CD4-positive, alpha-beta memory T cell (primary cell): ENCODE data around the gene PCDH8. TPM values are rescaled to one million over a fixed set of nuclear protein-coding genes. Genes with fewer than 3 reads are reported as not detected.

ENCODE experiments used
- CTCF ChIA-PET: fragments of 350-600 bp; sonication (Branson Sonifier 250); formaldehyde crosslinking; loops from one replicate; lab custom pipeline; 2021; ENCODE audit warnings: inconsistent platforms; ENCODE audit not compliant: partially characterized antibody; lab: Charles Lee
- POLR2A ChIA-PET: fragments of 350-600 bp; sonication (Branson Sonifier 250); formaldehyde crosslinking; loops from one replicate; lab custom pipeline; 2021; ENCODE audit not compliant: partially characterized antibody; lab: Charles Lee
- DNase-seq, 5 donors: peaks; one replicate each; pipeline versions ENCODE4 v3.0.0 to v3.0.0-alpha.2; 2020 to 2022; ENCODE audit warnings: mixed read lengths in 1 of 5
- H3K27ac ChIP-seq: one replicate; pipeline ENCODE4 v1.7.0; 2013; ENCODE audit warnings: low read depth, low read length
- H3K27me3 ChIP-seq: 2 replicates; pipeline ENCODE4 v1.7.0; 2013; ENCODE audit warnings: mild to moderate bottlenecking, low read length, moderate library complexity; ENCODE audit not compliant: insufficient read depth
- H3K36me3 ChIP-seq: 2 replicates; pipeline ENCODE4 v1.7.0; 2013; ENCODE audit warnings: mild to moderate bottlenecking, low read length, moderate library complexity; ENCODE audit not compliant: insufficient read depth
- H3K4me1 ChIP-seq: 2 replicates; pipeline ENCODE4 v1.7.0; 2013; ENCODE audit warnings: mild to moderate bottlenecking, low read length, moderate library complexity; ENCODE audit not compliant: insufficient read depth
- H3K4me3 ChIP-seq, 2 donors: one replicate each; pipeline ENCODE4 v1.7.0; 2013; ENCODE audit warnings: low read length in 2 of 2, mild to moderate bottlenecking in 1 of 2
- H3K9me3 ChIP-seq, 2 donors: one replicate each; pipeline ENCODE4 v1.7.0; 2013; ENCODE audit warnings: low read length in 2 of 2, control low read depth in 1 of 2; ENCODE audit not compliant: control insufficient read depth in 1 of 2
- H3K27ac Mint-ChIP-seq, 7 donors: one replicate each; pipeline ENCODE4 v1.8.0; 2020 to 2021; ENCODE audit warnings: mixed read lengths in 7 of 7, mild to moderate bottlenecking in 6 of 7, inconsistent platforms in 3 of 7, moderate library complexity in 3 of 7
- H3K27me3 Mint-ChIP-seq, 2 donors: one replicate each; pipeline ENCODE4 v1.8.0; 2020 to 2021; ENCODE audit warnings: mixed read lengths in 2 of 2
- H3K36me3 Mint-ChIP-seq, 2 donors: one replicate each; pipeline ENCODE4 v1.8.0; 2020 to 2021; ENCODE audit warnings: mixed read lengths in 2 of 2, inconsistent platforms in 1 of 2, mild to moderate bottlenecking in 1 of 2
- H3K4me1 Mint-ChIP-seq, 4 donors: one replicate each; pipeline ENCODE4 v1.8.0; 2020 to 2021; ENCODE audit warnings: mixed read lengths in 4 of 4, mild to moderate bottlenecking in 1 of 4
- H3K4me3 Mint-ChIP-seq, 8 donors: one replicate each; pipeline ENCODE4 v1.8.0; 2020 to 2021; ENCODE audit warnings: mixed read lengths in 8 of 8, mild to moderate bottlenecking in 7 of 8, moderate library complexity in 6 of 8, inconsistent platforms in 3 of 8
- H3K9me3 Mint-ChIP-seq, 8 donors: one replicate each; pipeline ENCODE4 v1.8.0; 2020 to 2021; ENCODE audit warnings: mixed read lengths in 8 of 8, mild to moderate bottlenecking in 5 of 8, inconsistent platforms in 3 of 8, moderate library complexity in 1 of 8
- intact Hi-C: fragments of 100-400 bp; cut with micrococcal nuclease; formaldehyde crosslinking; loops from one replicate; pipeline ENCODE4 v1.15.1; 2023
- polyA plus RNA-seq, 2 donors: library from polyadenylated mRNA; unstranded; fragments of 300-500 nt; fragmentation: Illumina TruSeq; gene quantifications; one replicate each; pipeline ENCODE4 v1.2.3, GENCODE V29; 2021
- total RNA-seq, 2 experiments: library from RNA; stranded (reverse); gene quantifications; one replicate each; pipeline ENCODE4 v1.2.3, GENCODE V29; 2021

The PCDH8 gene
- total and polyA plus RNA-seq, 4 experiments from 2014 or later, result not detected

DNA sequence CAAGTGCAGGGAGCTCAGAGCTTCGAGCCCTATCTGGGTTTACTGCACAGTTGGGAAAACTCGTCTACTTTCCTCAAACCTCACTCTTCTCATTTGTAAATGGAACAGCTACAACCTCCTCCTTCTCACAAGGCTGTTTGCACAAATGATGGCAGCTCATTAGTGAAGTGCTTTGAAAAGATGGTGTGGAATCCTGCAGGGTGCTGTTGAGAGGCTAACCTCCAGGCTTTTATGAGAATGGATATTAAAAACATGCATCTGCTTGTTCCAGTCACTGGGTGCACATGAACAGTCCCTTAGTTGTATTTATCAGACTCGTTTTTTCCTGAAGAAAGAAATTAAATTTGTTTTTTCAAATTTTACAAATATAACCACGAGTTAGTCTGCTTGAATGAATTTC lies 36.6 kb downstream of the PCDH8 start:
- CTCF ChIA-PET, result interaction anchor here (1.0 kb wide), 1 partner anchor 17 kb away, joined by 3 read pairs; no protein-coding TSS in a partner anchor
- POLR2A ChIA-PET, result no interaction called here
- Histone ChIP-seq H3K27ac (no peak overlapping the region), H3K4me1 (no peaks in the 10 kb centered on the region), H3K9me3 (no peaks in the 10 kb centered on the region), H3K36me3 (no peaks in the 10 kb centered on the region), H3K27me3 (no peaks in the 10 kb centered on the region), H3K4me3 (no peak overlapping the region)
- Mint-ChIP-seq H3K27ac (no peak overlapping the region), H3K9me3 (no peaks in the 10 kb centered on the region), H3K27me3 (peaks cover 6 to 10% of the 10 kb centered on the region in 2 donors), H3K36me3 (no peaks in the 10 kb centered on the region), H3K4me1 (peaks cover 0 to 4% (median 0%) of the 10 kb centered on the region in 4 donors), H3K4me3 (no peak overlapping the region)
- no peak for DNase-seq
- intact Hi-C loops, result no loop called here

DNA sequence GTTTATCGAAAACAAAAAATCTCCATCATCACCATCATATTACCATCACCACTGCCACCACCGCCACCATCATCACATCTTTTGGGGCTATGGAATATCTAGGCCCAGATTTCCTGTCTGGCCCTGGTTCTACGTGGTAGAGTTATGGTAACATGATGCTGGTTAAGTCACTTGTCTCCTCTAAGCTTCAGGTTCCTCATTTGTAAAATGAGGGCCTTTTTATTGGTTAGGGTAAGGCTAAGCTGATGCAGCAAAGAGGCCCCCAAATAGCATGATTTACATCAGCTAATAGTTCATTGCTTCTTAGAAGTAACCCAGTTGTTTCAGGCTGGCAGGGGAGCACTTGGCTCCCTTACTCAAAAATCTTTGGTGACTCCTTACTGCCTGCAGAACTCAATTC lies 37.9 kb downstream of the PCDH8 start:
- Histone ChIP-seq H3K27me3 (no peaks in the 10 kb centered on the region), H3K4me1 (no peaks in the 10 kb centered on the region), H3K9me3 (no peaks in the 10 kb centered on the region), H3K36me3 (no peaks in the 10 kb centered on the region), H3K27ac (no peak overlapping the region), H3K4me3 (no peak overlapping the region)
- Mint-ChIP-seq H3K36me3 (no peaks in the 10 kb centered on the region), H3K27me3 (peaks cover 8 to 13% of the 10 kb centered on the region in 2 donors), H3K4me1 (peaks cover 0 to 4% (median 0%) of the 10 kb centered on the region in 4 donors), H3K4me3 (no peak overlapping the region), H3K27ac (no peak overlapping the region), H3K9me3 (no peaks in the 10 kb centered on the region)
- CTCF ChIA-PET, result no interaction called here
- POLR2A ChIA-PET, result no interaction called here
- intact Hi-C loops, result no loop called here
- DNase-seq, result no peak

GRCh38 chr13:52810011-52810410 lies 38.4 kb downstream of the PCDH8 start:
- Mint-ChIP-seq H3K27ac (no peak overlapping the region), H3K36me3 (no peaks in the 10 kb centered on the region), H3K4me1 (peaks cover 0 to 4% (median 0%) of the 10 kb centered on the region in 4 donors), H3K27me3 (peaks cover 12 to 13% of the 10 kb centered on the region in 2 donors), H3K9me3 (no peaks in the 10 kb centered on the region), H3K4me3 (no peak overlapping the region)
- Histone ChIP-seq H3K9me3 (no peaks in the 10 kb centered on the region), H3K27me3 (no peaks in the 10 kb centered on the region), H3K27ac (no peak overlapping the region), H3K4me3 (no peak overlapping the region), H3K4me1 (no peaks in the 10 kb centered on the region), H3K36me3 (no peaks in the 10 kb centered on the region)
- CTCF ChIA-PET, result no interaction called here
- DNase-seq, result no peak
- POLR2A ChIA-PET, result no interaction called here
- intact Hi-C loops, result no loop called here

DNA sequence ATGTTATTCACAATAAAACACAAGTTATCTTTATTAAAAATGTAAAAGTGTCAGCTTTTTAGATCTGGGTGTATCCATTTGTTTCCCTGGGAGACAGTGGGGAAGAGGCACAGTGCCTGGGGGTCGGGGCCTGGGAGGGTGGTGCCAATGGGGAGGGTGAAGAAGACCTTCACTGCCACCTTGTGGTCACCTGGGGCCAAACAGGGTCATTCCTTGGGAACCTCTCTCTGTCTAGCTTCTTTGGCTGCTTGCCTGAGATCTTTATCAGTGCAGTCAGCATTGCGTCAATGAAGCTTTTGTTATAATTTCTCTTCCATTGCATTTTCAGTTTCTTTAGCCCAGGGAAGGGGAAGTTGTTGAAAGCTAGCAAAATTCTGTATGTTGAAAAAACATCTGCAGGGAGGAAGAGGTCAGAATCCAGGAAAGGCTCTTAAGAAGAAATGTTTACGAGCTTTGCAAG lies 39.1 kb downstream of the PCDH8 start:
- Mint-ChIP-seq H3K27me3 (peaks cover 11 to 13% of the 10 kb centered on the region in 2 donors), H3K9me3 (no peaks in the 10 kb centered on the region), H3K27ac (no peak overlapping the region), H3K4me3 (no peak overlapping the region), H3K4me1 (peaks cover 0 to 4% (median 0%) of the 10 kb centered on the region in 4 donors), H3K36me3 (no peaks in the 10 kb centered on the region)
- ChIA-PET POLR2A (no interaction called here), CTCF (no interaction called here)
- H3K9me3 ChIP-seq, result no peaks in the 10 kb centered on the region
- no peaks in the 10 kb centered on the region for H3K27me3 ChIP-seq
- no peaks in the 10 kb centered on the region for H3K4me1 ChIP-seq
- intact Hi-C loops, result no loop called here
- no peak overlapping the region for H3K27ac ChIP-seq
- no peaks in the 10 kb centered on the region for H3K36me3 ChIP-seq
- DNase-seq, result peak in 4 of 5 donors; percentile 8 to 19 (median 10)
- no peak overlapping the region for H3K4me3 ChIP-seq

DNA sequence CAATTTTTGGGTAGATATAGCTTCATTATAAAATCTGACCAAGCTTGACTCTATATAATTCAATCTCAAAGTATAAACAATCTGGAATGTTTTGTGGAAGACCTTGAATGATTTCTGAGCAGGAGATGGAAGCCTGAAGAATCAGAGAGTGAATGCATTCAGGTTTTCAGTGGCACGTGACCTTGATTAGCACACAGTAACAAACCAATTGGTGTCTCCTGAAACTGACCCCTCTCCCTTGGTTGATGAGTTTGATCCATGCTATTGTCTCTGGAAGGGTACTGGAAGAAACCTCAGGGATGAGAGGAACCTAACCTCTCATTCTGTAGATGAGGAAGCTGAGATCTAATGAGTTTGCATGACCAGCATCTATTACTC lies 39.6 kb downstream of the PCDH8 start:
- intact Hi-C loops, result no loop called here
- CTCF ChIA-PET, result interaction anchor here (0.9 kb wide), 1 partner anchor 200 kb away, joined by 3 read pairs; no protein-coding TSS in a partner anchor

GRCh38 chr13:52806029-52806428 lies 42.4 kb downstream of the PCDH8 start:
- no peaks in the 10 kb centered on the region for H3K36me3 Mint-ChIP-seq
- peaks cover 0 to 4% (median 0%) of the 10 kb centered on the region in 4 donors for H3K4me1 Mint-ChIP-seq
- H3K27me3 Mint-ChIP-seq, result peaks cover 13% of the 10 kb centered on the region in 2 donors
- Histone ChIP-seq H3K4me1 (no peaks in the 10 kb centered on the region), H3K9me3 (no peaks in the 10 kb centered on the region), H3K36me3 (no peaks in the 10 kb centered on the region), H3K27ac (no peak overlapping the region), H3K4me3 (no peak overlapping the region), H3K27me3 (no peaks in the 10 kb centered on the region)
- POLR2A ChIA-PET, result no interaction called here
- H3K9me3 Mint-ChIP-seq, result peaks cover 0 to 6% (median 0%) of the 10 kb centered on the region in 8 donors
- CTCF ChIA-PET, result no interaction called here
- H3K27ac Mint-ChIP-seq, result no peak overlapping the region
- no peak for DNase-seq
- intact Hi-C loops, result no loop called here
- H3K4me3 Mint-ChIP-seq, result no peak overlapping the region

More for the DNA sequence above, 39.6 kb downstream of the PCDH8 start:
- H3K4me1 Mint-ChIP-seq, result peaks cover 0 to 4% (median 0%) of the 10 kb centered on the region in 4 donors
- H3K27ac Mint-ChIP-seq, result peak overlapping the region in 1 of 7 donors; percentile 34
- peaks cover 8 to 14% of the 10 kb centered on the region in 2 donors for H3K27me3 Mint-ChIP-seq
- POLR2A ChIA-PET, result no interaction called here
- no peaks in the 10 kb centered on the region for H3K27me3 ChIP-seq
- H3K9me3 Mint-ChIP-seq, result peaks cover 0 to 1% (median 0%) of the 10 kb centered on the region in 8 donors
- H3K4me1 ChIP-seq, result no peaks in the 10 kb centered on the region
- no peaks in the 10 kb centered on the region for H3K36me3 Mint-ChIP-seq
- no peak overlapping the region for H3K4me3 ChIP-seq
- H3K9me3 ChIP-seq, result no peaks in the 10 kb centered on the region
- no peak overlapping the region for H3K27ac ChIP-seq
- no peak overlapping the region for H3K4me3 Mint-ChIP-seq
- no peak for DNase-seq
- no peaks in the 10 kb centered on the region for H3K36me3 ChIP-seq

- Mint-ChIP-seq H3K27me3 (peaks cover 13% of the 10 kb centered on the region in 2 donors), H3K27ac (no peak overlapping the region), H3K36me3 (no peaks in the 10 kb centered on the region), H3K9me3 (peaks cover 0 to 6% (median 0%) of the 10 kb centered on the region in 8 donors), H3K4me3 (no peak overlapping the region), H3K4me1 (no peaks in the 10 kb centered on the region)
- Histone ChIP-seq H3K36me3 (no peaks in the 10 kb centered on the region), H3K4me3 (no peak overlapping the region), H3K27me3 (no peaks in the 10 kb centered on the region), H3K9me3 (no peaks in the 10 kb centered on the region), H3K27ac (no peak overlapping the region), H3K4me1 (no peaks in the 10 kb centered on the region)
- intact Hi-C loops, result no loop called here
- CTCF ChIA-PET, result no interaction called here
- no peak for DNase-seq
- POLR2A ChIA-PET, result no interaction called here
These were observed 44.2 kb downstream of the PCDH8 start for GRCh38 chr13:52804202-52804641.
